Measurements from ENCODE around the gene TCEA2.

GRCh38 chr20:64025826-64026412, 37.1 kb upstream of the TCEA2 start:
- TF ChIP-seq CTCF (IDR thresholded peaks at IDR 0.05) = no peak
- no peak for TF ChIP-seq POLR2AphosphoS5 (IDR thresholded peaks at IDR 0.05)
